ENCODE measurements around the gene LRP1B.

DNA sequence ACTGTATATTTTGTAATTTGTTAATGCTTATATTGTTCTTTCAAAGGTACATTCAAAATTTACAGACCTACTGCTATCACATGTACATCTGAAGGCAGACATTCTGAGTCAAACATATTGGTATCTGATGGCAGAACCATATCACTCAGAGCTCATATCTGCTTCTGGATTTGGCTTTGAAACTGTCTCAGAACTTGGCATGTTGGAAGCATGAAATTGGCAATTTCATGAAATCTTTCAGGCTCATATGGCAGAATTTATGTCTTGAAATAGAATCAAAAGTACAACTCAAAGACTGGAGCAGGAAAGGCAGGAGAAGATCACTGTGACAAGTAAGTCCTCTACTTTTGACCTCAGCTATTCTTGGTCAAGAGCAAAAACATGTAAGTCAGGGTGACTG is 202.3 kb downstream of the LRP1B start:
- TF ChIP-seq, protein P1, sequence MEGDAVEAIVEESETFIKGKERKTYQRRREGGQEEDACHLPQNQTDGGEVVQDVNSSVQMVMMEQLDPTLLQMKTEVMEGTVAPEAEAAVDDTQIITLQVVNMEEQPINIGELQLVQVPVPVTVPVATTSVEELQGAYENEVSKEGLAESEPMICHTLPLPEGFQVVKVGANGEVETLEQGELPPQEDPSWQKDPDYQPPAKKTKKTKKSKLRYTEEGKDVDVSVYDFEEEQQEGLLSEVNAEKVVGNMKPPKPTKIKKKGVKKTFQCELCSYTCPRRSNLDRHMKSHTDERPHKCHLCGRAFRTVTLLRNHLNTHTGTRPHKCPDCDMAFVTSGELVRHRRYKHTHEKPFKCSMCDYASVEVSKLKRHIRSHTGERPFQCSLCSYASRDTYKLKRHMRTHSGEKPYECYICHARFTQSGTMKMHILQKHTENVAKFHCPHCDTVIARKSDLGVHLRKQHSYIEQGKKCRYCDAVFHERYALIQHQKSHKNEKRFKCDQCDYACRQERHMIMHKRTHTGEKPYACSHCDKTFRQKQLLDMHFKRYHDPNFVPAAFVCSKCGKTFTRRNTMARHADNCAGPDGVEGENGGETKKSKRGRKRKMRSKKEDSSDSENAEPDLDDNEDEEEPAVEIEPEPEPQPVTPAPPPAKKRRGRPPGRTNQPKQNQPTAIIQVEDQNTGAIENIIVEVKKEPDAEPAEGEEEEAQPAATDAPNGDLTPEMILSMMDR (IDR thresholded peaks at IDR 0.05) = no peak
- TF ChIP-seq POLR2A (IDR thresholded peaks at IDR 0.05) = no peak

Measured in right lobe of liver (tissue), 4 donors.